Measurements from ENCODE around the gene SAP30L. TPM values are rescaled to one million over a fixed set of nuclear protein-coding genes. Genes with fewer than 3 reads are reported as not detected.

Gene SAP30L
- total and polyA plus RNA-seq, 4 donors: 6.3 to 11.1 (median 8.6) TPM

GRCh38 chr5:154501566-154501965, 55.8 kb downstream of the SAP30L start:
- no peaks in the 10 kb centered on the region for H3K4me1 ChIP-seq (ENCODE audit: control insufficient read depth in 4 of 4, insufficient read depth in 4 of 4, low read length in 3 of 4)
- H3K27ac ChIP-seq (ENCODE audit: low read depth in 1 of 2, low read length in 2 of 2): no peak overlapping the region
- H3K36me3 ChIP-seq (ENCODE audit: control insufficient read depth in 4 of 4, insufficient read depth in 3 of 4, low read depth in 1 of 4, low read length in 3 of 4): no peaks in the 10 kb centered on the region
- H3K27me3 ChIP-seq (ENCODE audit: control insufficient read depth in 4 of 4, insufficient read depth in 4 of 4, low read length in 3 of 4): no peaks in the 10 kb centered on the region
- H3K9ac ChIP-seq (ENCODE audit: low read depth in 1 of 2, low read length in 2 of 2): no peak overlapping the region
- 59% methylated on average over 2 of the region's 2 CpGs for WGBS
- no peaks in the 10 kb centered on the region for H3K9me3 ChIP-seq (ENCODE audit: control insufficient read depth in 4 of 4, low read length in 3 of 4)
- TF ChIP-seq NR2F2 (IDR thresholded peaks at IDR 0.05) (no peak), JUND (IDR thresholded peaks at IDR 0.05) (no peak), FOXA2 (IDR thresholded peaks at IDR 0.05) (no peak), HNF4A (conservative IDR thresholded peaks at IDR 0.05) (no peak), HNF4G (IDR thresholded peaks at IDR 0.05) (no peak), GABPA (IDR thresholded peaks at IDR 0.05 in 1 of 2, conservative IDR thresholded peaks at IDR 0.05 in 1 of 2) (no peak), RXRA (IDR thresholded peaks at IDR 0.05) (no peak), SP1 (IDR thresholded peaks at IDR 0.05) (no peak), RAD21 (IDR thresholded peaks at IDR 0.05) (no peak), TAF1 (conservative IDR thresholded peaks at IDR 0.05) (no peak)
- TF ChIP-seq, protein P1, sequence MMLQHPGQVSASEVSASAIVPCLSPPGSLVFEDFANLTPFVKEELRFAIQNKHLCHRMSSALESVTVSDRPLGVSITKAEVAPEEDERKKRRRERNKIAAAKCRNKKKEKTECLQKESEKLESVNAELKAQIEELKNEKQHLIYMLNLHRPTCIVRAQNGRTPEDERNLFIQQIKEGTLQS (IDR thresholded peaks at IDR 0.05): no peak
- TF ChIP-seq, protein P2, sequence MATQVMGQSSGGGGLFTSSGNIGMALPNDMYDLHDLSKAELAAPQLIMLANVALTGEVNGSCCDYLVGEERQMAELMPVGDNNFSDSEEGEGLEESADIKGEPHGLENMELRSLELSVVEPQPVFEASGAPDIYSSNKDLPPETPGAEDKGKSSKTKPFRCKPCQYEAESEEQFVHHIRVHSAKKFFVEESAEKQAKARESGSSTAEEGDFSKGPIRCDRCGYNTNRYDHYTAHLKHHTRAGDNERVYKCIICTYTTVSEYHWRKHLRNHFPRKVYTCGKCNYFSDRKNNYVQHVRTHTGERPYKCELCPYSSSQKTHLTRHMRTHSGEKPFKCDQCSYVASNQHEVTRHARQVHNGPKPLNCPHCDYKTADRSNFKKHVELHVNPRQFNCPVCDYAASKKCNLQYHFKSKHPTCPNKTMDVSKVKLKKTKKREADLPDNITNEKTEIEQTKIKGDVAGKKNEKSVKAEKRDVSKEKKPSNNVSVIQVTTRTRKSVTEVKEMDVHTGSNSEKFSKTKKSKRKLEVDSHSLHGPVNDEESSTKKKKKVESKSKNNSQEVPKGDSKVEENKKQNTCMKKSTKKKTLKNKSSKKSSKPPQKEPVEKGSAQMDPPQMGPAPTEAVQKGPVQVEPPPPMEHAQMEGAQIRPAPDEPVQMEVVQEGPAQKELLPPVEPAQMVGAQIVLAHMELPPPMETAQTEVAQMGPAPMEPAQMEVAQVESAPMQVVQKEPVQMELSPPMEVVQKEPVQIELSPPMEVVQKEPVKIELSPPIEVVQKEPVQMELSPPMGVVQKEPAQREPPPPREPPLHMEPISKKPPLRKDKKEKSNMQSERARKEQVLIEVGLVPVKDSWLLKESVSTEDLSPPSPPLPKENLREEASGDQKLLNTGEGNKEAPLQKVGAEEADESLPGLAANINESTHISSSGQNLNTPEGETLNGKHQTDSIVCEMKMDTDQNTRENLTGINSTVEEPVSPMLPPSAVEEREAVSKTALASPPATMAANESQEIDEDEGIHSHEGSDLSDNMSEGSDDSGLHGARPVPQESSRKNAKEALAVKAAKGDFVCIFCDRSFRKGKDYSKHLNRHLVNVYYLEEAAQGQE (IDR thresholded peaks at IDR 0.05): no peak
- no peak overlapping the region for H3K4me3 ChIP-seq (ENCODE audit: low read depth in 1 of 3, low read length in 3 of 3)
- DNase-seq (ENCODE audit: low spot score): no peak

- WGBS: 87% methylated on average over 1 of the region's 1 CpG
- Histone ChIP-seq H3K36me3 (ENCODE audit: control insufficient read depth in 4 of 4, insufficient read depth in 3 of 4, low read depth in 1 of 4, low read length in 3 of 4) (no peaks in the 10 kb centered on the region), H3K9me3 (ENCODE audit: control insufficient read depth in 4 of 4, low read length in 3 of 4) (no peaks in the 10 kb centered on the region), H3K4me3 (ENCODE audit: low read depth in 1 of 3, low read length in 3 of 3) (no peak overlapping the region), H3K4me1 (ENCODE audit: control insufficient read depth in 4 of 4, insufficient read depth in 4 of 4, low read length in 3 of 4) (no peaks in the 10 kb centered on the region), H3K27me3 (ENCODE audit: control insufficient read depth in 4 of 4, insufficient read depth in 4 of 4, low read length in 3 of 4) (no peaks in the 10 kb centered on the region), H3K9ac (ENCODE audit: low read depth in 1 of 2, low read length in 2 of 2) (no peak overlapping the region), H3K27ac (ENCODE audit: low read depth in 1 of 2, low read length in 2 of 2) (no peak overlapping the region)
- no peak for TF ChIP-seq GABPA (IDR thresholded peaks at IDR 0.05 in 1 of 2, conservative IDR thresholded peaks at IDR 0.05 in 1 of 2)
- no peak for TF ChIP-seq FOXA1 (IDR thresholded peaks at IDR 0.05)
- TF ChIP-seq, protein P3, sequence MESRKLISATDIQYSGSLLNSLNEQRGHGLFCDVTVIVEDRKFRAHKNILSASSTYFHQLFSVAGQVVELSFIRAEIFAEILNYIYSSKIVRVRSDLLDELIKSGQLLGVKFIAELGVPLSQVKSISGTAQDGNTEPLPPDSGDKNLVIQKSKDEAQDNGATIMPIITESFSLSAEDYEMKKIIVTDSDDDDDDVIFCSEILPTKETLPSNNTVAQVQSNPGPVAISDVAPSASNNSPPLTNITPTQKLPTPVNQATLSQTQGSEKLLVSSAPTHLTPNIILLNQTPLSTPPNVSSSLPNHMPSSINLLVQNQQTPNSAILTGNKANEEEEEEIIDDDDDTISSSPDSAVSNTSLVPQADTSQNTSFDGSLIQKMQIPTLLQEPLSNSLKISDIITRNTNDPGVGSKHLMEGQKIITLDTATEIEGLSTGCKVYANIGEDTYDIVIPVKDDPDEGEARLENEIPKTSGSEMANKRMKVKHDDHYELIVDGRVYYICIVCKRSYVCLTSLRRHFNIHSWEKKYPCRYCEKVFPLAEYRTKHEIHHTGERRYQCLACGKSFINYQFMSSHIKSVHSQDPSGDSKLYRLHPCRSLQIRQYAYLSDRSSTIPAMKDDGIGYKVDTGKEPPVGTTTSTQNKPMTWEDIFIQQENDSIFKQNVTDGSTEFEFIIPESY (IDR thresholded peaks at IDR 0.05): no peak
- TF ChIP-seq CTCF (IDR thresholded peaks at IDR 0.05; ENCODE audit: low read depth, low read length, missing input control): no peak
- TF ChIP-seq, protein P2 (IDR thresholded peaks at IDR 0.05): no peak
- no peak for TF ChIP-seq NR2F2 (IDR thresholded peaks at IDR 0.05)
- no peak for TF ChIP-seq SP1 (IDR thresholded peaks at IDR 0.05)
- no peak for TF ChIP-seq YY1 (IDR thresholded peaks at IDR 0.05)
- no peak for TF ChIP-seq MAX (IDR thresholded peaks at IDR 0.05)
- TF ChIP-seq RXRA (IDR thresholded peaks at IDR 0.05): no peak
- TF ChIP-seq FOXA2 (IDR thresholded peaks at IDR 0.05): no peak
- TF ChIP-seq, protein P1 (IDR thresholded peaks at IDR 0.05): no peak
- TF ChIP-seq JUND (IDR thresholded peaks at IDR 0.05): no peak
- TF ChIP-seq RAD21 (IDR thresholded peaks at IDR 0.05): no peak
- TF ChIP-seq HNF4G (IDR thresholded peaks at IDR 0.05): no peak
- no peak for DNase-seq (ENCODE audit: low spot score)
Measured at GRCh38 chr5:154502180-154502579, 56.4 kb downstream of the SAP30L start.
